Hematopoietic multipotent progenitor cell (in vitro differentiated cells): Measurements from ENCODE around the gene LDB1. TPM values are rescaled to one million over a fixed set of nuclear protein-coding genes. Genes with fewer than 3 reads are reported as not detected.
A peak's percentile ranks its signal among the peaks of the same experiment; 100 is the strongest.

Experiments
- DNase-seq, 3 donors: peaks; one replicate each; pipeline ENCODE4 v3.0.0-alpha.2; 2011 to 2015; ENCODE audit warnings: low read depth in 2 of 3, low spot score in 2 of 3
- total RNA-seq: library from RNA; depleted of rRNA; stranded (reverse); fragments of >200 nt; gene quantifications from one replicate; pipeline ENCODE4 v1.2.3, GENCODE V29; 2012

The LDB1 gene
- total RNA-seq, 1 donor: 163 TPM

GRCh38 chr10:102135956-102136526 is 15.9 kb upstream of the LDB1 start:
- no peak for DNase-seq

DNA sequence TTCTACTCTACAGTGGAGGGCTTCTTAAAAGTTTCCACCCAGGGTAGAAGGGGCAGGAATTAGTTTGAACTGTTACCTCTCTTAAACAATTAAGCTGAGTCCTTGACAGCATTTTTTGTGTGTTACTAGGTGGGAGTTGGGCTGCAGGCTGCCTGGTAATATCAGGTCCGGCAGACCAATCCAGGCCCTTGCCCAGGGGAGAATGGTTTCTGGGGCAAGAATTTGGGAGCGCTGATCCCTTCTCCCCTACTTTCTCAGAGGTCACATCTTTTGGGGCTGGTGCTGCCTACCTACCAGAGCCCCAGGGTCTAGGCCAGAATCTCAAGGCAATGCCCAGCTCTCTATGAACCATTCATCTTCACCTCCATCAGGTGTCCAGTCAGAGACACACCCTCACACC is 14.2 kb upstream of the LDB1 start:
- DNase-seq: no peak

DNA sequence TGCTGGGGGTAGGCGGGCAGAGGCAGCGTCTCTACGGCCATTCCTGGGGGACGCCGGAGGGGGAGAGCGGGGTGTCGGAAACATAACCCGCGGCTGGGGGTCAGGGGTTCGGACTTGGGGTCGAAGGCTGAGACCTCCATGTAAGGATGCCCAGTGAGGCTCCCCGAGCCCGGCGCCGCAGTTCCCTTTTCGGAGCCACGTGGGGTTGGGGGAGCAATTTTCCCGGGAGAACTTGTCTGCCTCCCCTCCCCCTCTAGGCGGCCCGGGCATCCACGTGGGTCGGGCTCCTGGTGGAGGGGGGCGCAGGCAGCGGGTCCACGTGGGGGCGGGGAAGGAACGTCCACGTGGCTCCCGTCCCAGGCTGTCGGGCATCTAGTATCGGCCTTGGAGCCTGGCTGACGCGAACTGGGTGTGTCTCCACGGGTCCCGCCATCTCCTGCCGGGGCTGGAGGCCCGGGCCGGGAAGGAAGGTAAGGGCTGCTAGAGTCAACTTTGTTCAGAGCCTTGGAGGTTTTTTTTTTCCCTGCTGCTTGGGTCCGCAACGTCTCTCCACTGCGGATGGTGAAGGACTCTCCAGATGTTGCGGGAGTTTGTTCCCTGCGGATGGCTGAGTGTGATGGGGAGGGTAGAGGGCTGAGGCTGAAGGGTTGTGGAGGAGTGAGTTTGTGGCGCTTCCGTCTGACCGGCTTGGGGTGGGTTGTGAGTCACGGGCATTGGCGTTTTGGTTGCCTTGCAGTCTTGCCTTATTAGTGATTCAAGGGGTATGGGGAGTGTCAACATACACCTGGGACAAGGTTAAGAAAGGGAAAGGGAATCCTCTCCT is 13.4 kb upstream of the LDB1 start:
- DNase-seq: peak in 2 of 3 donors; percentile 54

DNA sequence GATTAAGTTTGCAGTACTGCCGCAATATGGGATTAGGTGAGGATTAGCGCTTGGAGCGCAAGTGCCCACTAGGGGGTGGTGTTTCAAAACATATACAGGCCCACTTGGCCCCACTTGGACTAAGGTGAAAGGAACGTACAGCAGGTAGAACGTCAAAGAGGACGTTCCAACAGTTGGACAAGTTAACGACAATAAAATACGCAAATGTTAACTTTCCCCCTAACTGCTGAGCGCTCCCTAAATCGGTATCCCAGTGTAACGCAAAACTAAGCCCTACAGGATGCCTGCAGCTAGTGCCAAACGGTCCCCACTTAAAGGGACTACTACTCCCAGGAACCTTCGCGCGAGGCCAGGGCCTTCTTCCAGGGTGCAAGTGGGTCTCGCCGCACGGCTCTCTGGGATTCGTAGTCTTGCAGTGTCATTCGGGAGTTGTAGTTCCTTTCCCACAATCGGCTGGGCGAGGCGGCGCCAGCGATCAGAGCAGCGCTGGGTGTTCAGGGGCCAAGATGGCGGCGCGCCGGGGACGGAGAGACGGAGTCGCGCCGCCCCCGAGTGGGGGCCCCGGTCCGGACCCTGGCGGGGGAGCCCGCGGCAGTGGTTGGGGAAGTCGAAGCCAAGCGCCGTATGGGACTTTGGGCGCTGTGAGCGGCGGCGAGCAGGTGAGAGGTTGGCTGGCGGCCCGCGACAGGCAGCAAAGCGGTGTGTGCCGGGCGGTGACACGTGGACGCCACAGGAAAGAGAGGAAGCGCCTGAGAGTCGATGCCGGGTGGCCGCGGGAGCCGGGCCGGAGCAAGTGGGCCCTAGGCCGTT is 12.6 kb upstream of the LDB1 start, which contains the start of gene PPRC1:
PPRC1 (plus strand) TSS at position 478 of the 810 bp plus-strand sequence; CDS start at position 507, 29 bp downstream.
- DNase-seq: peak; percentile 85 to 99 (median 99)

GRCh38 chr10:102132193-102132562 is 12.0 kb upstream of the LDB1 start:
- no peak for DNase-seq

DNA sequence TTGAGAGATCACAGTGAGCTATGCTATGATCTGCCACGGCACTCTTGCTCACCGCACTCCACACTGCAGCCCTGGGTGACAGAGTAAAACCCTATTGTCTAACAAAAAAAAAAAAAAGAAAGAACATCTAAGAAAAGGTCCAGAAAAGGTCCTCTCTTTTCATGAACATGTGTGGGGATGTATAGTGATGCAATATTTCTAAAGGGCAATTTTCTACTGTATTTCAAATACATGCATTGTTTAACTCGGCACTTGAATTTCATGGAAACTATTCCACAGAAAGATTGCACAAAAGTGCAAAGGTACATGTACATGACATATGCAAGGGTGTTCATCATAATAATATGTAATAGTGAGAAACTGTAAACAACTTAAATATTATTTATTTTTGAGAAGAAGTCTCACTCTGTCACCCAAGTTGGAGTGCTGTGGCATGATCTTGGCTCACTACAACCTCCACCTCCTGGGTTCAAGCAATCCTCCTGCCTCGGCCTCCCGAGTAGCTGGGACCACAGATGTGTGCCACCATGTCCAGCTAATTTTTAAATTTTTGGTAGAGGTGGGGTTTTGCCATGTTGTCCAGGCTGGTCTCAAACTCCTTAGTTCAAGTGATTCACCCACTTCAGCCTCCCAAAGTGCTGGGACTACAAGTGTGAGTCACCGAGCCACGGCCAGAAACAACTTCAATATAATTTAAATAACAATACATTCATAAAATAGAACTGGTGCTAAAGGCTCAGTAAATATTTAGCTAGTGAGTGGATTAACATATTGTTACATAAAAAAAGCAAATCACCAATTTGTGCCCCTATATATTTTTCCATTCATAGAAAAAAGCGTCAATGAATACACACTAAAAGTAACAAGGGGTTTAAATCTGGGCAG is 11.4 kb upstream of the LDB1 start:
- DNase-seq: no peak

- no peak for DNase-seq
These were observed 3.1 kb upstream of the LDB1 start for GRCh38 chr10:102123223-102123622.

DNA sequence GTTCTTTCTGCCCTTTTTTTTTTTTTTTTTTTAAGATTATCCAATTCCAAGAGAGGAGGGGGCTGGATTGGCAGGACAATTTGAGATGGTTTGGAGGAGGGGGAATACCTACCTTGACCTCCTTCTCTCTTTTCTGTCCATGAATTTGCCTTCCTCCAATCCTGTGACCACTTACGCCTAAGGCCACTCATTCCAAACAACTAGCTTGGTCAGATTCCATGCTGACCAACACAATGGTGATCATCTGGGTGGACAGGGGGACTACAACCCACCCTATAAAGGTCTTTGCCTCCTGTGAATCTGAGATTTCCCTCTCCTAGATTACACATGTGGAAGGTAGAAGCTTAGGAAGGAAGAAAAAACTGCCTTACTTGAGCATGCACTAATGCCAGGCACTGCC is 2.3 kb upstream of the LDB1 start:
- no peak for DNase-seq

- DNase-seq: no peak
These were observed 1.7 kb upstream of the LDB1 start for GRCh38 chr10:102121739-102122372.

GRCh38 chr10:102120991-102121738 is 997 bp upstream of the LDB1 start:
- DNase-seq: peak in 1 of 3 donors; percentile 52

- peak in 2 of 3 donors; percentile 53 to 71 for DNase-seq
These were observed 589 bp downstream of the LDB1 start for GRCh38 chr10:102119417-102120141.

DNA sequence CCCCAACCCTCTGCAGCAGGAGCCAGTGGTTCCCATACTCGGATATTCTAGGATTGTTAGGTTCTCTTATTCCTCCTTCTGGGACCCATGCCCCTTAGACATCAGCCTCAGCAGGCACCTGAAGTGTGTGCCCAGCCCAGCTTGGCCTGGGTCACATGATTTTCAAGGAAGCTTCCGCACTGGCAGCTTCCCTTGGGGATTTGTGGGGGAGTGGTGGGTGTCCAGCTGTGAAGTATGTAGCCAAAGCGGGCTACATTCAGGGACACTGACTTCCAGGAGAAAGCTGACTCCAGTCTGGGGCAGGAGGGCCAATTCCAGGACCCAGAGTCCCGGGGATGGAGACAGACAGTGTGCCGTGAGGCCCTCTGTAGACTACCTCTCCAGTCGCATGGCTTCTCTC is 1.3 kb downstream of the LDB1 start:
- DNase-seq: no peak

DNA sequence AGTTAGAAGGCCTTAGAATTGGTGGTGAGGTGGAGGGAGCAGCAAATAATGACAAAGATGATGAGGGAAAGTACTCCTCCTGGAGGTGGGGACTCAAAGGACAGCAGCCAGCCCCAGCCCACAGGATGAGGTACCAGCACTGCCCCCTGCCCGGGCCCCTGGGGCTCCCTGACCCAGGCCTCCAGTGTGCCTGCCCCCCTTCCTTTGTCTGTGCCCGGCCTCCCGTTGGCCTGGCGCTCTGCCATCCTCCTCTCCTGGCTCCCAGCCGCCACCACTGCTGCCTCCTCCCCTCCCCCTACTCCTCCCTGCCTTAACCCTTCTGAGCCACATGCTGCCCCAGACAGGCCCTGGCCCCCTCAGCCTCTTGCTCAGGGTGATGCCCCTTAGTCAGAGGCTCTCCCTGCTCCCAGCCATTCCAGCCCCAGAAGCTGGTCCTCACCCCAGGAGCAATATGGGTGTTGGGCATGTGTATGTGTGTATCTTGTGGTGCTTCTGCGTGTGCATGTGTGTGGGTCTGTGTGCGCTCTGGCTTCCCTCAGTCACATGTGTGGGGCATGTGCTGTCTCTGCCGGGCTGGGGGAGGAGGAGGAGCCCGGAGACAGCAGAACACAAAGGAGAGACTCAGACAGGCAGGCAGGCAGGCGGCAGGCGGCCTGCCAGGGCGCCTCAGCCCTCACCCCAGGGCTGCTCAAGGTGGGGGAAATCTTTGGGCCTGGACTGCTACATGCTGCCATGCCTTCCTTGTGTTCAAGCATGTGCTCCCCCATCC is 2.6 kb downstream of the LDB1 start:
- DNase-seq: peak; percentile 45 to 88 (median 83)

DNA sequence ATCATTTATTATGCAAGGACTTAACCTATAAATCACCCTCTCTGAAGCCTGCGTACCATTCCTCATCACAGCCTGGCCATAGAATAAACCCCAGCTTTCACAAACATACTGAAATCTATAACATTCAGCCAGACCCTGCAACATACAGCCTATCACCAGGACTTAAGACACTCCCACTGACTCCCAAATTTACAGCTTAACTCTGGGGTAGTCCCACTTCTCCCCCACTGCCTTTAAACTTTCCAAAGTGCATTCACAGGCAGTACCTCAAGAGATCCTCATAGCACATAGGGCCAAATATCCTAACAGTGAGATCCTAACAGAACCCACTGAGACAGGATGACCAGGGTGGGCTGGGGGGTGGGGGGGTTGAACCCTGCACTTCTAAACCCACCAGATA is 3.5 kb downstream of the LDB1 start:
- no peak for DNase-seq

DNA sequence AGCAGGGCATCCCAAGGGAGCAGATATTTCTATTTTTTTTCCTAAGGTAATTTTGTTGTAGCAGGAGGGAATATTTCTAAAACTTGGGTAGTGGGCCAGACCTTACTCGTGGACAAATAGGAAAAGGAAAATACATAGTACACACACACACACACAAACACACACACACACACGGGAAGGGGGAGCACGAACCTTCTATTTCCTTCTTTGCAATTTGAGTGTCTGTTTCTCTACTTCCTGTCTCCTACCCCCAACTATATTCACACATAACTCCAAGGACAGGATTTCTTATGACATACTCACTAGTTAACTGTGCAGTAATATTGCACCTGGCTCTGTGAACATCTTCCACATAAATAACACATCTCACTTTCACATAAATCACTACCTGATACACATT is 4.4 kb downstream of the LDB1 start:
- DNase-seq: no peak

DNA sequence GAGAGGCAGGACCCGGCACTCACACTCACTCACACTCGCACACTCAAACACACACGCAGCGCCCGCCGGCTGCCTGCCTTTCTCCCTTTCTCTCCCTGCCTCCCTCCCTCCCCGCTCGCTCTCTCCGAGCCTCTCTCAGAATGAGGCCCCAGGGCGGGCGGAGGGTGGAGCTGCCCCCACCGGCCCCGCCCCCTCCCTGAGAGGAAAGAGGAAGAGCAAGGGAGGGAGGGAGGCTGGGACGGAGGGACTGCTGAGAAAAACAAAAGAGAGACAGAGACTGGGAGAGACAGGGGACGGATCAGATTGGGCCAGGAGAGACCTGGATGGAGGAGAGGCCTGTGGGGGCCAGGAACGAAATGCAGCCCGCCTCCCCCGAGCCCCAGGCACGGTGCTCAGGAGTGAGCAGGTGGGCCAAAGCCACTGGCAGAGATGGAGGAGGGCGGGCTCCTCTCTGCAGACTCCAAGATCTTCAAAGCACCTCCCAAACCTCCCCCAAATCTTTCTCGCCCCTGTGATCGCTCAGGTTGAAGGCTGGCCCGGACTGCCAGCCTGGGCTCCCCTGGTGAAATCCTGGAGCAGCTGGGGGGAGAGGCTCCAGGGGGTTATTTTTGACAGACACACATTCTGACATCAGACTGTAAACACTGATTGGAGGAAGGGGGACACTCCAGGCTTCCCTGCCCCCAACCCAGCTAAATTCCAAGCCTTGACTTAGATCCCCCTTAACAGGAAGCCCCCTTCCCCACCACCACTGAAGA is 5.1 kb downstream of the LDB1 start:
- peak; percentile 58 to 92 (median 83) for DNase-seq
